GM12891 (cell line): Measurements from ENCODE around the gene LRRC15.

Experiments
- PAX5 ChIP-seq: IDR thresholded peaks from 2 replicates; pipeline ENCODE4 v1.6.1; 2011; ENCODE audit warnings: low read length, moderate library complexity, mild to moderate bottlenecking; ENCODE audit not compliant: insufficient read depth, severe bottlenecking
- POLR2A ChIP-seq: IDR thresholded peaks from 2 replicates; pipeline ENCODE4 v1.6.1; 2011; ENCODE audit warnings: low read depth, low read length, control low read depth
- POLR2AphosphoS5 ChIP-seq: IDR thresholded peaks from 2 replicates; pipeline ENCODE4 v1.6.1; 2011; ENCODE audit warnings: low read depth, low read length, control low read depth
- SPI1 ChIP-seq: IDR thresholded peaks from 2 replicates; pipeline ENCODE4 v1.6.1; 2011; ENCODE audit warnings: low read depth, low read length, control low read depth

GRCh38 chr3:194351080-194351672 lies 18.4 kb downstream of the LRRC15 start, which contains the start of gene CPN2:
- TF ChIP-seq POLR2AphosphoS5 (no peak), POLR2A (no peak), SPI1 (no peak), PAX5 (no peak)
